RKO (cell line): ENCODE results near the gene SEC14L5.
A peak's percentile ranks its signal among the peaks of the same experiment; 100 is the strongest.

Experiments used
- DNase-seq: peaks from one replicate; pipeline ENCODE4 v3.0.0-alpha.2; 2016; ENCODE audit warnings: low spot score

Gene SEC14L5

DNA sequence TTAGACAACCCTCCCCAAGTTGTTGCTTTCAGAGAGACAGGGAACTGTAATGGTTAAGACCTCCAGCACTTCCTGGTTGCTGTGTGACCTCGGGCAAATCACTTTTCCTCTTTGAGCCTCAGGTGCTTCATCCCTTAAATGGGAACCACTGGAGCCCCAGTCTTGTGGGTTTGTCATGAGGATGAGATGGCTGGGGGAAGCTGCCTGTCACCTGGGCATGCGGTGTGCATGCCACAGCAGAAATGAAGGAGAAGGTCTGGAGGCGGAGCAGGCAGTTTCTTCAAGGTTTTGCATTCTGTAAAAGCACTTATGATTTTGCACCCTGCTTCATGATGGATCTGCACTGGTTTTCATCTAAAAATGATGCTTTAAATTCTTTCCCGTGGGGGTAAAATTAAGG, 53.5 kb downstream of the SEC14L5 start:
- DNase-seq = no peak

GRCh38 chr16:5012887-5013286, 54.8 kb downstream of the SEC14L5 start:
- no peak for DNase-seq

GRCh38 chr16:5015351-5015750, 57.2 kb downstream of the SEC14L5 start:
- no peak for DNase-seq

DNA sequence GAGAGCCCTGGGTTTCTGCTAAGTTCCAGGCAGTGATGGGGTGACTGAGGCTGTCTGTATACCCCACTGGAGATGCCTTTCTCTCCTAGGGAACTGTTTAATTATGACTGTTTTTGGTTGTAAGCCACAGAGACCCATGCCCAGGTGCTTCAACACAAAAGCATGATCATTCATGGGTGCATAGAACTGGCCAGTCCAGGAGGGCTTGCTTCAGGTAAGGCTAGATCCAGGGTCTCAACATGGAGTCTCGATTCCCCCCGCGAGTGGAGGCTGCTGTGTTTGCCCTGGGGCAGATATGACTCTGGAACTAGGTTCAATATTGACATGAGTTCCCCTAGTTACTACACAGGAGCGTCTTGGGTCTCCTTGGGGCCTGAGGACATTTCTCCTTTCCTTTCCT, 57.8 kb downstream of the SEC14L5 start:
- no peak for DNase-seq

DNA sequence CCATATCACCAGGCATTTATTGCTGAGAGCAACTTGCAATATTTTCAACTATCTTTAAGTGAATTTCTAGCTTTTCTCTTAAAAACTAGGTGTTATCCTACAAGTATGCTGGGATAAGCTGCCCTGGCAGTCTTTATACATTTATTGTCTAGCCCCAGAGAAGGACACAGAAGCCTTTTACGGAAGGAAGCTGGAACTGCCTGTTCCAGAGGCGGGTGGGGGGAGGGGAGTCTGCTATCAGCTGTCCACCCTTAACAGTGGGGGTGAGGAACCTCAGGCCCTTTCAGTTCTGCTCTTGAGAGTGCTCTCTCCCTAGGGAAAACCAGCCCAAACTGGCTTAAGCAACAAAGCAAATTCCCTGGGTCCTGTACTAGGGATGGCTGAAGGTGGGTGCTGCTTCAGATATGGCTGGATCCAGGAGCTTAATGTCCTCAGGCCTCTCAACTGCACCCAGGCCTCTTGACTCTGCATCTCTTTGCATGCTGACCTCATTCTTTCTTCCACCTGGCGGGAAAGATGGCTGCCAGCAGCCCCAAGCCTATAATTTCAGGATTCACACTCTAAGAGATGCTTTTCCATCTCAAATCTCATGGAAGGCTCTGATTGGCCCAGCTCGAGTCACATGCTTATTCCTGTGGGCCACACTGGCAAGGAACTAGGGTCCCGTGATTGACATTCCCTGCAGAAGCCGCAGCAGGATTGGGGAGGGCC, 59.0 kb downstream of the SEC14L5 start:
- no peak for DNase-seq

DNA sequence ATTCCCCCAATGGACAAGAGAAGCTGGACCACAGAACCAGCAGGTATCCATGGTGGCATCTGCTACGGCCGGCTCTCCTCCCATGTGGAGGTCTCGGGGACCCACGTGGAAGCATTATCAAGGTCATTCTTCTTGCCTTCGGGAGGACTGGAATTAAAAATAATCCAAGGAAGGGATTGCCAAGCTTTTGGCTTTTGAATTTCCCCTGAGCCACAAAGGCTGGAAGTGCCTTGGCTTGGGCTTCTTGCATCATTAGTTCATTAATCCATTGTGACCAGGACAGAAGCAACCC, 59.5 kb downstream of the SEC14L5 start:
- no peak for DNase-seq

- no peak for DNase-seq
Observed at GRCh38 chr16:5018793-5019192, 60.7 kb downstream of the SEC14L5 start.

GRCh38 chr16:5019775-5020174, 61.6 kb downstream of the SEC14L5 start:
- no peak for DNase-seq

GRCh38 chr16:5020551-5020950, 62.4 kb downstream of the SEC14L5 start:
- DNase-seq = no peak

GRCh38 chr16:5022521-5022920, 64.4 kb downstream of the SEC14L5 start:
- no peak for DNase-seq

- DNase-seq = peak; percentile 59
Observed at GRCh38 chr16:5024632-5025031, 66.5 kb downstream of the SEC14L5 start.

GRCh38 chr16:5025171-5025632, 67.1 kb downstream of the SEC14L5 start:
- DNase-seq = no peak

GRCh38 chr16:5026664-5027063, 68.5 kb downstream of the SEC14L5 start:
- no peak for DNase-seq

DNA sequence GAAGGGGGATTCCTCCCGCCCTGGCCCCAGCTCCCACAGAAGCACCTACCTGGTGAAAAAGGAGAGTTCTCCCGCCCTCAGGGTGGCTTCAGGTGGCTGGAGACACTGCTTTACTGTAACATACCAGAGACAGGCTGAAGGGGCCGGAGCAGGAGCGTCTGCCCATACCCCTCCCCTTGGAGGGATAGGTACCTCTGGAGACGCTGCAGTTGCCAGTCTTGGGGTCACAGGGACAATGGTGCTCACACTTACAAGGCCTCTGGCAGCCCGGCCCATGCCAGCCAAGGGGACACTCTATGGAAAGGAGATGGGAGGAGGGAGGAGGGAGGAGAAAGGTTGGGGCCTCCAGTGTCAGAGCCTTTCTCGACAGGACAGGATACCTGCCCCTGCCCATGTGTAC, 69.0 kb downstream of the SEC14L5 start:
- DNase-seq = no peak

GRCh38 chr16:5027575-5028235, 69.6 kb downstream of the SEC14L5 start:
- no peak for DNase-seq

GRCh38 chr16:5028950-5029475, 70.9 kb downstream of the SEC14L5 start:
- DNase-seq = no peak

DNA sequence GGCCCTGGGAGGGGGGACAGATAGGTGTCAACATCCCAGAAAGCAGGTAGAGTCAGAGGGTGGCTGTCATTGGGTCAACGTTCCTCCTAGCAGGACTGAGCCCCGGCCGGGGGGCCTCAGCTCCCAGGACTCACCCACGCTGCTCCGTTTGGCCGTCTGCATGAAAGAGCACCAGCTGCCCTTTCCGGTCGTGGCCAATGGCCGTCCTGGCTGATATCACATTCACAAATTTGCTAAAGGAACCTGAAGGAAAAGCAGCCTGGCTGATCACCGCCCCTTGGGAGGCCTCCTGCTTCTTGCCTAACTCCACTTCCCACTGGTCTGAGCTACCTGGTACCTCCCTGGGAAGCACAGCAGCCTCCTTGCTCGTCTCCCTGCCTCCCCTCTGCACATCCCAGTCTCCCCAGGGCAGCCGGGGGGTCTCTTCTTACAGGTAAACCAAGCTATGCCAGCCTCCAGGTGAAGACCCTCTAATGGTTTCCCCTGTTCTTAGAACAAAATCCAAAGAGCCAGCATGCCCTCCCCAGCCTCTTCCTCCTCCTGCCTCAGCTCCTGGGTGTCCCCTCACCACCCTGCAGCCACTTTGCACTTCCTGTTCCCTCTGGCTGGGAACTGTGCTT, 72.2 kb downstream of the SEC14L5 start:
- DNase-seq = no peak

DNA sequence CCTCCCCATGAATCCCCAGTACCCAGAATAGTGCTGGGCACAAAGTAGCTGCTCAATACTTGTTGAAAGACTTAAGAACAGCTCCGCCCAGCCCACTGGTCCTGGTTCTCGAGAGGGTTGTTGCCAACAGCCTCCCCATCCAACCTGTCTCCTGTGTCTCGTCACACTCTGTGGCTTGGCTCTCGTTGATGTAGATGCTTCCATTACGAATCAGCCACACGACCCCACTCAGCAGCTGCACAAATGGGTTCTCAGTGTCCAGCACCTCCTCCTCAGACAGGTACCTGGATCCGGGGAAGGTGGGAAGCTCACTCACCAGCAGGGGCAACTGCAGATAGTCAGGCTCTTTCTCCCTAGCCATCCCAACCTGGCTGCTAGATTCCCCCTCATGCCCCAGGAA, 73.5 kb downstream of the SEC14L5 start:
- no peak for DNase-seq

DNA sequence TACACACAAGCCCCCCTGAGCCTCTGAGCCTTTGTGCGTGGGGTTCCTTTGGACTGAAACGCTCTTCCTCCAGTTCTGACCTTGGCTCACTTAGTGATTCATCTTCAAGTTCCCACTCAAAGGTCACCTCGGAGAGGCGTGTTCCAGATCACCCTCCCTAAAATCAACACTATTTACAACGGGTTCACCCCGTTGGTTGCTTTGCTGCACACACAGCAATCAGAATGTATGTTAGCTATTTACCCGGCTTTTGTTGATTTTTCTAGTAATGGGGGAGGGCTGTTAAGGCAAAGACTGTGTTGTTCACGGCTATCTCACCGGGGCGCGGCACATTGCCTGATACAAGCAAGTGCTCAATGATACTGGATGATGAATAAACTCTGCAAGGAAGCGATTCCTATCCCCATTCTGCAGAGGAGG, 74.6 kb downstream of the SEC14L5 start:
- DNase-seq = peak; percentile 49

DNA sequence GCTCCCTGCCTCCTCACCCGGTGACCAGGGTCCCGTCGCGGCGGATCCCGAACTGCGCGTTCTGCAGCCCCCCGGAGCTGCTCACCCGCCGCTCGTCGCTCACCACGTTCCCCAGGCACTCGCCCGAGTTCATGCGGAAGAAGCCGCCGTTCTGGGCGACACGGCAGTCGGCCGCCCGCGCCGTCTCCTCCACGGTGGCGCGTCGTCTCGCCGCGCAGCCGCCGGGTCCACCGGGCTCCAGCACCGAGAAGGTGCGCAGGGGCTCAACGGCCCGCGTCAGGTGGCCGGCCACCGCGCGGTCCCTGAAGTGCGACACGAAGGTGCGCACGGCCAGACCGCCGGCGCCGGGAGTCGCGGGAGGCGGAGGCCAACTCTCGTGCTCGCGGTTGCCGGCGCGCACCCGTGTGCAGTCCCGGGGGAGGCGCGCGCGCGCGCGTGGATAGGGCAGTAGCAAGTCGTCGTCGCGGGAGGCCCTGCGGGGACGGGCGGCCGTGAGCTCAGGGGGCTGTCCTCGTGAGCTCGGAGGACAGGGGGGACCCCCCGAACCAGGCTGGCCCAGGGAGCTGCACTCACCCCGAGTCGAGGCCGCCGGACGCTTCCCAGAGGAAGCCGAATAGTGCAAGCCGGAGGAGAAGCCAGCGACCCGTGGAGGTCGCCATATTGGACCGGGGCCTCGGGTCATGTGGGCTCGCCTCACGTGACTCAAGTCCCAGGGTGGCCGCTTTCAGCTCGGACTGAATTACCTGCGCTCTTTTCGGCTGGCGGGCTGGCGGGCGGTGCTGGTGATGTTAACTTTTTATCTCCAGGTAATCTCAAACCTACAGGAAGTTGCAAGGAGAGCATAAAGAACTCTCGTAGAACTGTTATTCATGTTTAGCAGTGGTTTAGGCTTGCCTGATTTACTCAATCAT, 75.4 kb downstream of the SEC14L5 start, which contains the start of gene NAGPA:
TSS of gene NAGPA (minus strand) at position 680 of the 911 bp plus-strand sequence. CDS start at position 659, 21 bp downstream.
- peak; percentile 85 for DNase-seq

DNA sequence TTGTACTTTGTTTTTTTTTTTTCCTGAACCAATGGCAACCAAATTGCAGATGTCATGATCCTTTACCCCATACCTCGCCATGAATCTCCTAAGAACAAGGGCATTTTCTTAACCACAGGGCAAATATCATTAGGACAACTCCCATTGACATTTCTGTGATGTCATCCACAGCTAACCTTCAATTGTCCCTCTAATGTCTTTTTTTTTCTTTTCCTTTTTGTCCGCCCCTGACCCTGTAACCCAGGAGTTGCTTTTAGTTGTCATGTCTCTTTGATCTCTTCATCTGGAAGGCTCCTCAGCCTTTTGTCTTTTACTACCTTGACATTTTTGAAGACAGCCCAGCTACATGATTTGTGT, 76.0 kb downstream of the SEC14L5 start:
- DNase-seq = no peak

DNA sequence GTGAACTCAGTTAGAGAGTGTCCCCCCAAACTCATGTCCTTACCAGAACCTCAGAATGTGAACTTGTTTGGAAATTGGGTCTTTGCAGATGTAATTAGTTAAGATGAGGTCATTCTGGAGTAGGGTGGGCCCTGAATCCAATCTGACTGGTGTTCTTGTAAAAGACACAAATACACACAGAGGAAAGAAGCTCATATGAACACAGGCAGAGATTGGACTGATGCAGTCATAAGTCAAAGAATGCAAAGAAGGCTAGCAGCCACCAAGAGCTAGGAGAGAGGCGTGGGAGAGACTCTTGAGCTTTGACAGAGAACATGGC, 77.7 kb downstream of the SEC14L5 start:
- DNase-seq = no peak
